GM13977 (cell line): ENCODE measurements around the gene INPP5D.

ENCODE experiments used
- DNase-seq: peaks from one replicate; pipeline ENCODE4 v3.0.0; 2012; ENCODE audit warnings: low spot score
- in situ Hi-C: fragments of 300-500 bp; cut with MboI; formaldehyde crosslinking; loops from one replicate; pipeline ENCODE4 v1.12.0; 2022; ENCODE audit warnings: low sequenced_read_pairs, low pct_unique_long_range_greater_than_20kb, mixed read lengths, inconsistent platforms; ENCODE audit not compliant: unreplicated experiment
- TF ChIP-seq, protein P1 (sequence below): IDR thresholded peaks from 2 replicates; pipeline ENCODE4 v1.5.1; 2012; ENCODE audit warnings: mild to moderate bottlenecking, control low read depth; ENCODE audit not compliant: insufficient read depth; ENCODE audit errors: extremely low read depth, missing control alignments

The INPP5D gene

DNA sequence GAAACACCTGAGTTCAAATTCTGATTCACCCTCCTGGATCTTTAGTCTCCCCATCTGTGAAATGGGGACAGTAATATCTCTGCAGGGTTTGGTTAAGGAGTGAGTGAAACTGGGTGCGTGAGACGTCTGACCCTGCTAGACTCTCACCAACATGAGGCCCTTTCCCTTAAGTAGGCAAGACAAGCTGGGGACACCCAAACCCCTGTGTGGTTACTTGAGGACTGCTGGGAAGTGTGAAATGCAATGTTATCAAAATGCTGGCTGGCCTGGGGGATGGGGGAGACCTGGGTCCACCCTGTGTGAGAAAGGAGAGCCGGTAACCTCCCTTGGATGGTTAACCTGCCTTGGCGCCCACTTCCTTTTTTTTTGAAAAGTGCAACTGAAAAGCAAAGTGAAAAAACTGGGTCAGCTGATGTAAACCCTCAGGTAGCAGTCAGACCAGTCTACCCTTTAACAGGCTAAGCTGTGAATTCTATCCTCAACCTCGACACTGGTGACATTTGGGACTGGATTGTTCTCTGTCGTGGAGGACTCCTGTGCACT is 82.3 kb downstream of the INPP5D start:
- in situ Hi-C loops, result no loop called here
- DNase-seq, result peak; percentile 69
- TF ChIP-seq, protein P1, sequence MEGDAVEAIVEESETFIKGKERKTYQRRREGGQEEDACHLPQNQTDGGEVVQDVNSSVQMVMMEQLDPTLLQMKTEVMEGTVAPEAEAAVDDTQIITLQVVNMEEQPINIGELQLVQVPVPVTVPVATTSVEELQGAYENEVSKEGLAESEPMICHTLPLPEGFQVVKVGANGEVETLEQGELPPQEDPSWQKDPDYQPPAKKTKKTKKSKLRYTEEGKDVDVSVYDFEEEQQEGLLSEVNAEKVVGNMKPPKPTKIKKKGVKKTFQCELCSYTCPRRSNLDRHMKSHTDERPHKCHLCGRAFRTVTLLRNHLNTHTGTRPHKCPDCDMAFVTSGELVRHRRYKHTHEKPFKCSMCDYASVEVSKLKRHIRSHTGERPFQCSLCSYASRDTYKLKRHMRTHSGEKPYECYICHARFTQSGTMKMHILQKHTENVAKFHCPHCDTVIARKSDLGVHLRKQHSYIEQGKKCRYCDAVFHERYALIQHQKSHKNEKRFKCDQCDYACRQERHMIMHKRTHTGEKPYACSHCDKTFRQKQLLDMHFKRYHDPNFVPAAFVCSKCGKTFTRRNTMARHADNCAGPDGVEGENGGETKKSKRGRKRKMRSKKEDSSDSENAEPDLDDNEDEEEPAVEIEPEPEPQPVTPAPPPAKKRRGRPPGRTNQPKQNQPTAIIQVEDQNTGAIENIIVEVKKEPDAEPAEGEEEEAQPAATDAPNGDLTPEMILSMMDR, result no peak

DNA sequence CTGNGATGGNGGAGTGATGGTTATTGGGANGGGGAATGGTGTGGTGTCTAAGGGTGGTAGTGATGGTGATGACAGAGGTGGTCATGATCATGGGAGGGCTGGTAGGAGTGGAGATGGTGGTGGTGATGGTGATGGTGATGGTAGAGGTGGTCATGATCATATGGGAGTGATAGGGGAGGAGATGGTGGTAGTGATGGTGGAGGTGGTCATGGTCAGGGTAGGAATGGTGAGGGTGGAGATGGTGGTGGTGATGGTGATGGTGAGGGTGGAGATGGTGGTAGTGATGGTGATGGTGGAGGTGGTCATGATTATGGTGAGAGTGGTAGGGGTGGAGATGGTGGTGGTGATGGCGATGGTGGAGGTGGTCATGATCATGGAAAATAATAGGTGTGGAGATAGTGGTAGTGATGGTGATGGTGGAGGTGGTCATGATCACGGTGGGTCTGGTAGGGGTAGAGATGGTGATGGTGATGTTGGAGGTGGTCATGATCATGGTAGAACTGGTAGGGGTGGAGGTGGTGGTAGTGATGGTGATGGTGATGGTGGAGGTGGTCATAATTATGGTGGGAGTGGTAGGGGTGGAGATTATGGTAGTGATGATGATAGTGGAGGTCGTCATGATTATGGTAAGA is 83.7 kb downstream of the INPP5D start:
- DNase-seq, result no peak
- in situ Hi-C loops, result no loop called here
- TF ChIP-seq, protein P1, result no peak

DNA sequence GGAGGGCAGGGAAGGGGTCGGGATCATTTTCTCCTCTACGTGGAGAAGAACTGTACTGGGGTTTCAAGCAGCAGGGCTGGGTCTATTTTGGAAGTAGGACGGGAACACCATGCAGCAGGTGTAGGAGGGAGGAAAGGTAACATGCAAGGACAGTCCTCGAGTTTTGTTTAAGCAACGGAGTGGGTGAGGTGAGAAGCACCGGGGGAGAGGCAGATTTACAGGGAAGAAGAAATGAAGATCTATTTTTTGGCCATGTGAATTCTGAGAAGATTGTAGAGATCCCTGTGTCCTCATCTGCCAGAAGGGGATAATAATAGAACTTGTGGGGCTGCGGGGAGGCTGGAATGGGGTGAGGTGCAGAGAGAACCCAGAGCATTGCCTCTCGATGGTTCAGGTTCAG is 85.6 kb downstream of the INPP5D start:
- DNase-seq, result no peak
- in situ Hi-C loops, result no loop called here
- TF ChIP-seq, protein P1, result no peak

DNA sequence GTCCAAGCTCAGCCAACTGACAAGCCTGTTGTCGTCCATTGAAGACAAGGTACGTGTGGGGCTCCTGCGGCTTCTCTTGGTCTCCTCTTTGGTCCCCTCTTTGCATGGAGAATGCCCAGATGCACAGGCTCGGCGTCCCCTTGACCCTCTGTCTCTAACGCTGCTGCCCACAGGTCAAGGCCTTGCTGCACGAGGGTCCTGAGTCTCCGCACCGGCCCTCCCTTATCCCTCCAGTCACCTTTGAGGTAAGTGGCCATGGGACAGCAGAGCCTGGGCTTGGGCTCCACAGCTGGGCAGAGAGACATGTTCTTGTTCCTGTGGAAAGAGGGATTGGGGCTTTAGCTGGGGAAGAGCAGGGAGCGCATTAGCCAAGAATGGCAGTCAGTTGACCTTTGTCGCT is 86.1 kb downstream of the INPP5D start:
- in situ Hi-C loops, result no loop called here
- TF ChIP-seq, protein P1, result no peak
- DNase-seq, result no peak

DNA sequence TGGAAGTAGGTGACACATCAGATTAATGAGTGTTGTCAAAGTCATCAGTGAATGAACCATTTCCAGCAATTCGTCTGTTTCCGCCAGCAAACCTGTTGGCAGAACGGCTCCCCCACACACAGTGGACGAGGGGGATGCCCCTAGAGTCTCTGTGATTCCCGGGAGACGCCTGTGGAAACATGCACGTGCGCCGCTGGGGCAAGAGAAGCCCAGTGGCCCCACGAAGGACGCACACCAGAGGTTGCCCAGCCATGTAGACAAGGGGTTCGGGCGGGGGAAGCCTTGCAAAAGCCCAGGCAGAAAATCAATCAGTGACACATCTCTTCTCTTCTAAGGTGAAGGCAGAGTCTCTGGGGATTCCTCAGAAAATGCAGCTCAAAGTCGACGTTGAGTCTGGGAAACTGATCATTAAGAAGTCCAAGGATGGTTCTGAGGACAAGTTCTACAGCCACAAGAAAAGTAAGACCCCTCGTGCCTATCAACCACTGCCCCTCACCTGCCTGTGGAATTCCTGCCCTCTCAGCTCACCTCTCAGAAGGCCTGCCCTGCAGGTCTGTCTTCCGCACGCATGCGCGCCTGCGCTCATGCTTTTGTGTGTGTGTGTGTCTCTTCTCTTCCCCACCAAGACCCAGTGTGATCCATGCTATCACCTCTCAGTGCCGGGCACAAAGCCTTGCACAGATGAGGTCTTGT is 87.1 kb downstream of the INPP5D start:
- TF ChIP-seq, protein P1, result no peak
- no peak for DNase-seq
- in situ Hi-C loops, result no loop called here

DNA sequence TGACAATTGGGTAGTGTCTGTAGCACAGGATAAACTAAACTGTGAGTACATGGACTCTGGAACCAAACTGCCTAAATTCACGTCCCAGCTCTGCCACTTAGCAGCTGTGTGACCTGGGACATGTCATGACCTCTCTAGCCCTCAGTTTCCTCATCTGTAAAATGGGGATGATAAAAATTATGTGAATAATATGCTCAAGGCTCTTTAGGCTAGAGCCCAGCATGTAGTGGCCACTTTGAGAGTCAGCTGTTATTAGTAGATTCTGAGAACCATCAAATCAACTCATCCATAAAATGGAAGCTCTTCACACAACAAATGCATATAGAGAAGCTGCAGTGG is 87.7 kb downstream of the INPP5D start:
- TF ChIP-seq, protein P1, result no peak
- in situ Hi-C loops, result no loop called here
- no peak for DNase-seq
